Activated CD8-positive, alpha-beta T cell treated with anti-CD3 and anti-CD28 coated beads for 36 hours (primary cell): ENCODE measurements around the gene PPP3CA. TPM values are rescaled to one million over a fixed set of nuclear protein-coding genes. Genes with fewer than 3 reads are reported as not detected.

Source experiments
- ATAC-seq: fragments of 200-7000 bp; cut with Tn5 transposase; one replicate; pipeline ENCODE4 v1.10.0; 2021; ENCODE audit warnings: mild to moderate bottlenecking, moderate library complexity
- CTCF ChIA-PET: fragments of 350-600 bp; sonication (Branson Sonifier 250); formaldehyde crosslinking; loops from one replicate; lab custom pipeline; 2021; ENCODE audit warnings: antibody characterized with exemption; lab: Charles Lee
- POLR2A ChIA-PET: fragments of 350-600 bp; sonication (Branson Sonifier 250); formaldehyde crosslinking; loops from one replicate; lab custom pipeline; 2021; ENCODE audit warnings: antibody characterized with exemption; lab: Charles Lee
- DNase-seq: peaks from one replicate; pipeline ENCODE4 v3.0.0-alpha.2; 2020
- H3K27ac Mint-ChIP-seq: one replicate; pipeline ENCODE4 v1.8.0; 2021; ENCODE audit warnings: mild to moderate bottlenecking, mixed read lengths
- H3K27me3 Mint-ChIP-seq: one replicate; pipeline ENCODE4 v1.8.0; 2021; ENCODE audit warnings: mixed read lengths
- H3K36me3 Mint-ChIP-seq: one replicate; pipeline ENCODE4 v1.8.0; 2021; ENCODE audit warnings: low read depth, mixed read lengths
- H3K4me1 Mint-ChIP-seq: one replicate; pipeline ENCODE4 v1.8.0; 2021; ENCODE audit warnings: low read depth, mixed read lengths
- H3K4me3 Mint-ChIP-seq: one replicate; pipeline ENCODE4 v1.8.0; 2021; ENCODE audit warnings: mild to moderate bottlenecking, moderate library complexity, mixed read lengths
- H3K9me3 Mint-ChIP-seq: one replicate; pipeline ENCODE4 v1.8.0; 2021; ENCODE audit warnings: mixed read lengths
- CTCF ChIP-seq: fragments of 200-600 bp; IDR thresholded peaks from one replicate; pipeline ENCODE4 v1.8.0; 2022; ENCODE audit warnings: antibody characterized with exemption, mild to moderate bottlenecking
- intact Hi-C: fragments of 100-400 bp; cut with micrococcal nuclease; formaldehyde crosslinking; loops from one replicate; pipeline ENCODE4 v1.10.0; 2022
- total RNA-seq, 2 experiments: library from RNA; stranded (reverse); gene quantifications; one replicate each; pipeline ENCODE4 v1.2.3, GENCODE V29; 2021

Gene PPP3CA
- total RNA-seq, 2 experiments from 2014 or later, result 11.8 to 12.7 TPM

DNA sequence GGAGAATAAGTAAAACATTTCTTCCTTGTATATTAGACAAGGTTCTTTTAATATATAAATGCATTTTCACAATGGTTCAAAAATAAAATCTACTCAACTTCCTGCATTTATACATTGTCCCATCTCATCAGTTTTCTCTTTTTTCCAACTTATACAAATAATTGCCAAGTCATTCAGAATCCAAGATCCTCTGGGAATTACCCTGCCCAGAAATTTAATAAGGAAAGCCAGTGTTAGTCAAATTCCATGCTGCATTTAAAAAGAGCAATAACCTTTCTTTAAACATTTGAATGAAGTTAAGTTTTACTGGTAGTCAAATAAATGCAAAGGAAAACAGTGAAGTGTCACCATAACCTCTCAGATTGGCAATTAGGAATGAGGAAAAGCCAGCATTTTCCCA lies 357.9 kb downstream of the PPP3CA start:
- no peak overlapping the region for H3K4me3 Mint-ChIP-seq
- ChIA-PET POLR2A (no interaction called here), CTCF (no interaction called here)
- no peak overlapping the region for H3K27ac Mint-ChIP-seq
- no peaks in the 10 kb centered on the region for H3K36me3 Mint-ChIP-seq
- peaks cover 3% of the 10 kb centered on the region for H3K27me3 Mint-ChIP-seq
- intact Hi-C loops, result no loop called here
- DNase-seq (no peak), ATAC-seq (no peak)
- H3K9me3 Mint-ChIP-seq, result no peaks in the 10 kb centered on the region
- no peak for TF ChIP-seq CTCF
- H3K4me1 Mint-ChIP-seq, result no peaks in the 10 kb centered on the region

GRCh38 chr4:100988876-100989275 lies 358.4 kb downstream of the PPP3CA start:
- H3K27me3 Mint-ChIP-seq, result peaks cover 3% of the 10 kb centered on the region
- ATAC-seq (no peak), DNase-seq (no peak)
- no peaks in the 10 kb centered on the region for H3K4me1 Mint-ChIP-seq
- no peaks in the 10 kb centered on the region for H3K9me3 Mint-ChIP-seq
- TF ChIP-seq CTCF, result no peak
- H3K36me3 Mint-ChIP-seq, result no peaks in the 10 kb centered on the region
- ChIA-PET CTCF (no interaction called here), POLR2A (no interaction called here)
- intact Hi-C loops, result no loop called here
- no peak overlapping the region for H3K4me3 Mint-ChIP-seq
- no peak overlapping the region for H3K27ac Mint-ChIP-seq

GRCh38 chr4:100986360-100986868 lies 360.9 kb downstream of the PPP3CA start:
- POLR2A ChIA-PET, result no interaction called here
- no peaks in the 10 kb centered on the region for H3K4me1 Mint-ChIP-seq
- H3K36me3 Mint-ChIP-seq, result no peaks in the 10 kb centered on the region
- H3K27ac Mint-ChIP-seq, result no peak overlapping the region
- DNase-seq (no peak), ATAC-seq (no peak)
- intact Hi-C loops, result no loop called here
- peaks cover 3% of the 10 kb centered on the region for H3K27me3 Mint-ChIP-seq
- H3K9me3 Mint-ChIP-seq, result no peaks in the 10 kb centered on the region
- no peak overlapping the region for H3K4me3 Mint-ChIP-seq
- TF ChIP-seq CTCF, result no peak
- CTCF ChIA-PET, result no interaction called here

DNA sequence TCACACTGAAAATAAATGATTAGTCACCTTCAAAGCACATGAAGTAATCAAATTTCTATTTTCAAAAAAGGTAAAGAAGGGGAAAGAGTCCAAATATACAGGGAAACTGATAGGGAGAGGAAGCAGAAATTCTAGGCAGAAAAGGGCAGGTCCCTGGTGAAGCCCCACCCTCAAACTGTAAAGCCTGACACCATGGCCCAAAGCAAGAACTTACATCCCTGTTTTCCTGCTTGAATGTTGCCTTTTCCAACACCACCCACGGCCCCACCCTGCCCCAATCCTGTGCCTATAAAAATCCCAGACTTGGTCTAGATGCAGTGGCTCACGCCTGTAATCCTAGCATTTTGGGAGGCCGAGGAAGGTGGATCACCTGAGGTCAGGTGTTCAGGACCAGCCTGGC lies 361.8 kb downstream of the PPP3CA start:
- no peak for ATAC-seq
- intact Hi-C loops, result no loop called here
- no peak overlapping the region for H3K4me3 Mint-ChIP-seq
- ChIA-PET POLR2A (no interaction called here), CTCF (no interaction called here)
- H3K9me3 Mint-ChIP-seq, result no peaks in the 10 kb centered on the region
- no peaks in the 10 kb centered on the region for H3K4me1 Mint-ChIP-seq
- no peak overlapping the region for H3K27ac Mint-ChIP-seq
- peaks cover 3% of the 10 kb centered on the region for H3K27me3 Mint-ChIP-seq
- no peak for TF ChIP-seq CTCF
- no peak for DNase-seq
- no peaks in the 10 kb centered on the region for H3K36me3 Mint-ChIP-seq

DNA sequence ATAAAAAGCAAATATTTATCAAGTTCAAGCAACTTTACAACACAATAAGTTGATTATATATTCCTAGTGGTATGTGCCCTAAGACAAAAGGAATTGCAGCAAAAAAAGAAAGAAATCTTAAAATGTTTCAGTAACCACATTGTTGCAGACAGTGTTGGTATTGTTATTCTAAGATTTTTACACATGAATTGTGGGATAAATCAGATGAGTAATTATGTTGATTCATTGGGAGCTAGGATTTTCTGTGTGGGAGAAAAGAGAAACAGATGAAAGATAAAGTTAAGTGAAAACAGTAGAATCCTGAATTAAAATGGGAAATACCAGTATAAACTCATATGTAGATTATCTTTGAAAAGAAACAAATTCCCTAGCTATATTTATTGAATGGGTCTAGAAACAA lies 362.4 kb downstream of the PPP3CA start:
- peaks cover 3% of the 10 kb centered on the region for H3K27me3 Mint-ChIP-seq
- POLR2A ChIA-PET, result no interaction called here
- ATAC-seq (no peak), DNase-seq (no peak)
- no peak overlapping the region for H3K27ac Mint-ChIP-seq
- no peaks in the 10 kb centered on the region for H3K36me3 Mint-ChIP-seq
- H3K9me3 Mint-ChIP-seq, result no peaks in the 10 kb centered on the region
- intact Hi-C loops, result no loop called here
- no peak overlapping the region for H3K4me3 Mint-ChIP-seq
- TF ChIP-seq CTCF, result no peak
- H3K4me1 Mint-ChIP-seq, result no peaks in the 10 kb centered on the region
- CTCF ChIA-PET, result no interaction called here
